ENCODE measurements around the gene C21orf58.

- TF ChIP-seq, protein P1, sequence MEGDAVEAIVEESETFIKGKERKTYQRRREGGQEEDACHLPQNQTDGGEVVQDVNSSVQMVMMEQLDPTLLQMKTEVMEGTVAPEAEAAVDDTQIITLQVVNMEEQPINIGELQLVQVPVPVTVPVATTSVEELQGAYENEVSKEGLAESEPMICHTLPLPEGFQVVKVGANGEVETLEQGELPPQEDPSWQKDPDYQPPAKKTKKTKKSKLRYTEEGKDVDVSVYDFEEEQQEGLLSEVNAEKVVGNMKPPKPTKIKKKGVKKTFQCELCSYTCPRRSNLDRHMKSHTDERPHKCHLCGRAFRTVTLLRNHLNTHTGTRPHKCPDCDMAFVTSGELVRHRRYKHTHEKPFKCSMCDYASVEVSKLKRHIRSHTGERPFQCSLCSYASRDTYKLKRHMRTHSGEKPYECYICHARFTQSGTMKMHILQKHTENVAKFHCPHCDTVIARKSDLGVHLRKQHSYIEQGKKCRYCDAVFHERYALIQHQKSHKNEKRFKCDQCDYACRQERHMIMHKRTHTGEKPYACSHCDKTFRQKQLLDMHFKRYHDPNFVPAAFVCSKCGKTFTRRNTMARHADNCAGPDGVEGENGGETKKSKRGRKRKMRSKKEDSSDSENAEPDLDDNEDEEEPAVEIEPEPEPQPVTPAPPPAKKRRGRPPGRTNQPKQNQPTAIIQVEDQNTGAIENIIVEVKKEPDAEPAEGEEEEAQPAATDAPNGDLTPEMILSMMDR (IDR thresholded peaks at IDR 0.05; ENCODE audit: poor library complexity) = no peak
- TF ChIP-seq EZH2phosphoT487 (IDR thresholded peaks at IDR 0.05; ENCODE audit: low read depth, severe bottlenecking, unreplicated experiment) = no peak
These were observed 39.5 kb downstream of the C21orf58 start for GRCh38 chr21:46284077-46284644.
